ENCODE data around the gene EHBP1L1. TPM values are rescaled to one million over a fixed set of nuclear protein-coding genes. Genes with fewer than 3 reads are reported as not detected.

EHBP1L1 gene
- 30.8 to 48.3 TPM (median 46.0 TPM) in 5 replicates for total RNA-seq (2022; extraction: Qiagen RNA extraction; ENCODE audit: low read depth)

DNA sequence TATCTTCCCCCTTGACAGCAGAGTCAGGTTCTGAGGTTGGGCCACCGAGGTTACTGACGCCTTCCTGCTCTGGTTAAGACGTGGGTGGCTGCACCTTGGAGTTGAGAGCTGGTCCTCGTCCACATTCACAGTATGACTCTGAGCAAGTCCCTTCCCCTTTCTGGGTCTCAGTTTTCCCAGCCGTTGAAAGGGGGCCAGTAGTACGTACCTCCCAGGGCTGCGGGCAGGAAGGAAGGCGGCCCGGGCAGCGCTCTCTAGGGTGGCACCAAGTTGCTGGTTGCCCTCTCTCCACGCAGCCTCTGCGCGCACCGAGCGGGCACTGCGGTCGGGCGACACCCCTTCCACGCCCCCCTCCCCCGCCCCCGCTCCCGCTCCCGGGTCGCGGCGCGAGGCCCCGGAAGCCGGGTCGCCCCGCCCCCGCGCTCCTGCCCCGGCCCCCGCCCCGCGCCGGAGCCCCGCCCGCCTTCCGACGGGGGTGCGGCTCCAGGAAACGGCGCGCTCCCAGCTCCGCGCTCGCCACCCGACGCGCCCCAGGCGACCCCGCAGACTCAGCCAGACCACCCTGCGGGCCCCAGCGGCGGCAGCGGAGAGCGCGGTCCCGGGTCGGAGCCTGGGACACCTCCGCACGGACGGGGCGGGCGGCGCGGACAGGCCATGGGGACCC is at the start of gene EHBP1L1:
TSS of gene EHBP1L1 (plus strand) at position 486 of the 664 bp plus-strand sequence. CDS start 250 bp downstream, outside the sequence.

DNA sequence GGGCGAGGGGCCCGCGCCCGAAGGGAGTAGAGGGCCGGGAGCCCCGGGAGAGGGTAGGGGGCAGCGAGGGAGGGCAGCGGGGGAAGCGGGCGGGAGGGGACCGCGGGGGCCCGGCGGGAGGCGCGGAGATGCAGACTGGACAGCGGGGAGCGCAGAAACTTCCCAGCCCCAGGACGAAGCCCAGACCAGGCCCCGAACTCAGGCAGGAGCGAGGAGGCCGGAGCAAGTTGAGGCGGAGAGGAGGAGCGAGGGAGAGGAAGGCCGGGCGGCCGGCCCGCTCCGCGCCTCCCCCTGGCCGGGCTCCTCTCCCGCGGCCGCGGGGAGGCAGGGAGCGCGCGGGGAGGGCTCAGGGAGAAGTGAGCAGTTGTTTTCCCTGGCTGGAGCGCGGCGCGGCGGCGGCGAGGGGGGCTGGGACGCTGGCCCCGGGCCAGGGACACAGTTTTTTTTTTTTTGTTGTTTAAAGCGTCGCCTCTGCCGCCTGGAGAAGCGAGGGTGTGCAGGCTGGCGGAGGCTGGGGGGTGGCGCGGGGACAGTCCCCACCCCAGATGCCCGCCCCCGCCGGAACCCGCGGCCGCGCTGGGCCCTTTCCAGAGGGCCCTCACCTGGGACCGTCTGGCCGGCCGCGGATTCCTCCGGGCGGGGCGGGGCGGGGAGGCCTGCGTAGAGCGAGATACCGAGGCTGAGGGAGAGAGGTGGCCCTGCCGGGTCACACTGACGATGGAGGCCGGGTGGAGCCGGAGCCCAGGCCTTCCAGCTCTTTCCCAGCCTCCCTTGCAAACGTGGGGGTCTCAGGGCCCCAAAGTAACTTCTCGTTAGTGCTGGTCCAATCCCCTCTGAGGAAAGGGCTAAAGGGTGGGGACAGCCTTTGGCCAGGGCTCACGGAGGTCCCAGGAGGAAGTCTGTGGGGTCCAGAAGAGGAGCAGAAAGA is 17.6 kb upstream of the EHBP1L1 start, which contains the start of gene LTBP3:
TSS of gene LTBP3 (minus strand) at position 358 of the 928 bp plus-strand sequence. CDS start 400 bp downstream, outside the sequence.

DNA sequence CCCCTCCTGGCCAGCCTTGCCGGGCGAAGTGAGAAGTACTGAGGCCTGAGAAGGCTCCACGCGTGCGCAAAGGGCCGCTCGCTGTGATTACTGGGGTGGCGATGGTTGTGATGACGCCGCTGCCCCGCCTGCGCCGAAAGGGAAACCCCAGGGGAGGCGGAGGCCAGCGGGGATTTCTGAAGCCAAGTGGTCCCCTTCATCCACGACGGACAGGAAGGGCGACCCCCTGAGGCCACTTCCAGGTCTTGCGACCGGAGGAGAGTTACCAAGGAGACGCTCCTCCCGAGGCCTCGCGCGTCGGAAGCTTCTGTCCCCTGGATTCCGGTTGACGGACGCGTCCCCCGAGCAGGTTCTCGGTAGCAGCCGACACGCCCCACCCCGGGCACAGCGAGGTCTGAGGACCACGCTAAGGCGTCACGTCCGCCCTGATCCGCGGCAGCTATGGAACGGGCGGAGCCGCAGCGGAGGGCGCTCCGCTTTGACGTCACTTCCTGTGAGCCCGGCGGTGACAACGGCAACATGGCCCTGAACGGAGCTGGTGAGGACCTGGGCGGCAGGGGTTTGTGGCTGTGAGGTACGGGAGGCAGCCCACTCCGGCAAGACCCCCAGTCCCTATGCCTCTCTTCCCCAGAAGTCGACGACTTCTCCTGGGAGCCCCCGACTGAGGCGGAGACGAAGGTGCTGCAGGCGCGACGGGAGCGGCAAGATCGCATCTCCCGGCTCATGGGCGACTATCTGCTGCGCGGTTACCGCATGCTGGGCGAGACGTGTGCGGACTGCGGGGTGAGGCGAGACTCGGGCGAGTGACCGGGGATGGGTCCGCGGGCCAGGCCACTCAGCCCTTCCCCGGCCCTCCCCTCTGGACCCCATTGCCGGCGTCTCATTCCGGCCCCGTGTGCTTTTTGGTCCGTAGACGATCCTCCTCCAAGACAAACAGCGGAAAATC is 5.6 kb upstream of the EHBP1L1 start, which contains the start of gene ZNRD2:
TSS of gene ZNRD2 (plus strand) at position 505 of the 946 bp plus-strand sequence. CDS start at position 520, 15 bp downstream.

DNA sequence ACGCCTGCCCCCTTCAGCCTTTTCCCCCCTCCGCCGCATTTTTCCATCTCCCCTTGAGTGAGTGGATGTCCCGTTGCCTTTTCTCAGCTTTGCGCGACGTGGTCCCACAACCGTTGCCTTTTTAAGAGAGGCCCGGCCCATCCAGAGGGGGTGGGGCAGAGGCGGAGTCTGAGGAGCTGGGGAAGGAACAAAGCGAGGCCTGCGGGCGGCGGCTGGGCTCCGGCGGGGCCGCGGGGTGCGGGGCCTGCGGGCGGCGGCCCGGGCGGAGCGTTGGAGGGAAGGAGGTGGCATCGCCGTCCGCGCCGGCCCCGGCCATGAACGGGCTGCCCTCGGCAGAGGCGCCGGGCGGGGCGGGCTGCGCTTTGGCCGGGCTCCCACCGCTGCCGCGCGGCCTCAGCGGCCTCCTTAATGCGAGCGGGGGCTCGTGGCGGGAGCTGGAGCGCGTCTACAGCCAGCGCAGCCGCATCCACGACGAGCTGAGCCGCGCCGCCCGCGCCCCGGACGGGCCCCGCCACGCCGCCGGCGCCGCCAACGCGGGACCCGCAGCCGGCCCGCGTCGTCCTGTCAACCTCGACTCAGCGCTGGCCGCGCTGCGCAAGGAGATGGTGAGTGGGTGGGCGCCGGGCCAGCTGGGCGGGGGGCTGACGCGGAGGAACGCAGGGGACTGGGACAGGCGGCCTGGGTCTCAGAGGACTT is 3.3 kb upstream of the EHBP1L1 start, which contains the start of gene FAM89B:
TSS of gene FAM89B (plus strand) at position 183 of the 696 bp plus-strand sequence. CDS start at position 315, 132 bp downstream.

DNA sequence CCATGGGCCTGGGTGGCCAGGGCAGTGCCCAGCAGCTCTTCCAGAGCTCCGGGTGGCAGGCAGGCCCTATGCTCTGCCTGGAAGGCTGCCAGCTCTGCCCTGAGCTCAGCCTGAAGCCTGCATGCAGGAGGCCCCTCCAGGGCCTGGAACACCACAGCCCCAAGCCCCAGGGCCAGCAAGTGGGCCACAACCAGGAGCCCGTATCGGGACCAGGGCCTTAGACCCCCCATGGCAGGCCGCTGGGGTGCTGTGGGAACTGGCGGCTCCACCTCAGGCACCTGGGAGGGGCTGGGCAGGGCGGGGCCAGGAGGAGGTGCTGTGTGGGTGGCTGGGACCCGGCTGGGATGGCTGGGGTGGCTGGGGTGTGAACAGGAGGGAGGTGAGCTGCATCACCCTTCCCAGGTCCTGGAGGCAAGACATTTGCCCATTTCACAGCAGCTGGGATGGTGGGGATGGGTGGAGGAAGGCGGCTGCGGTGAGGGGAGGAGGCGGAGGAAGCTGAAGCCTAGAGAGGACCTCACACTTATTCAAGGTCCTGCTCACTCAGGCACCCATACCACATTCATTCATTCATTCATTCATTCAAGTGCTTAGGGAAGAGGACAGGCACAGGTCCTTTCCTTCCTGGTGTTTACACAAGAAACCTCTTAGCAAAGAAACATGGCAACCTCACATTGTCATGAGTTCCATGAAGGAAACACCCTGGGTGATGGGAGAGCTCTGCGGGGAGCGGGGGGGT is 19.9 kb downstream of the EHBP1L1 start, which contains the start of gene KCNK7:
TSS of gene KCNK7 (minus strand) at position 258 of the 739 bp plus-strand sequence. CDS start at position 230, 28 bp downstream.

DNA sequence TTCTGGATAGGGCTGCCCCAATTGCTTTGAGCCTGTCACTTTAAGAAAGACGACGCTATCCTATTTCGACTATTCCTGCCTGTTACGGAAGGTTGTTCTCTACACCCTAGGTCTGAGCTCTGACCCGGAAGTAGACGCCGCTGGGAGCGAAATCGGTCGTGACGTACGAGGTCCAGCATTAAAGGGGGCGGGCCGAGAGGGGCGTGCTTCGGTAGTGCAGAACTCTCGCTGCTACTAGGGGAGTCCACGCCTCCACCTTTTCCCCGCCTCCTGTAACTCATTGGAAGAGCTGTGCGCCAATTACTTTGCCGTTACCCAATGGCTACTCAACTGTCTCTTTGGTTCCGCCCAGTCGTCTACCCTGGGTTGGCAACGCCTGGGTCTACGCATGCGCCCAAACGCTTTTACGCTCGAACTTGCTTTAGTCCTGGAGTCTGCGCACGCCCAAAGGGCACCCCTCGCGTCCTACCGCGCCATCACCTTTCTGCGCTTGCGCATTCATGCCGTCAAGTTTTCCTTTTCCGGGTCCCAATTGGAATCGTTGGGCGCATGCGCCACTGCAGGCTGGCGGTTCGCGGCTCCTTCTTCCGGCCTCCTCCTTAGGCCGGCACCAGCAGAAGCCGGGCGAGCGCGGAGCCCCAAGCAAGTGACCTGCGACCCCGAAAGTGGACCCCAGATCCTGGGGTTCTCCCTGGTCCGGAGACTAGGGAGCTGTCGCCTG is 39.5 kb downstream of the EHBP1L1 start, which contains the start of gene PCNX3:
TSS of gene PCNX3 (plus strand) at position 548 of the 721 bp plus-strand sequence. CDS start 536 bp downstream, outside the sequence.

DNA sequence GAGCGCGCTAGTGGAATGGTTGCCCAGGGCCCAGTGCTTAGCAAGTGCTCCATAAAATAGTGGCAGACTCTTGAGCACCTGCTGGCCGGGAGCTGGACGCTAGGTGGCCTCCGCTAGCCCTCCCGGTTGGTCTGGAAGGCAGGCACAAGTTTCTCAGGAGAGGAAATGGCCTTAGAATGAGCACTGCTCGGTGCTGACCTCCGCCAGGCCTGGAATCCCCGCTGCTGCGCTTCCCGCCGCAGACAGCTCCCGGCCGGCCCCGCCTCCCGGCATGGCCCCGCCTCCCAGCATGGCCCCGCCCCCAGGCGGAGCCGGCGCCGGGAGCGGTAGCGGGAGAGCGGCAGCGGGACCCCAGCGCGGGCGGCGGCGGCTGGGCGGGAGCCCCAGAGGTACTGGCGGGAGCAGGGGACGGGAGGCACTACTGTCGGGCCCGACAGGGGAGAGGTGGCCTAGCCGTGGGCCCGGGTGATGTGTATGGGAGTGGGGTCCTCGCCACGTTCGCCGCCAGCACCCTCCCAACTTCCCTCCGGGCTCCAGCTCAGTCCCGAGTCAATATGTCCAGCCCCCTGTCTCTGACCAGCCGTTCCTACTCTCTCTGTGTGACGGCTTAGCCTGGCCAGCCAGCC is 62.1 kb downstream of the EHBP1L1 start, which contains the start of gene SIPA1:
TSS of gene SIPA1 (plus strand) at position 308 of the 626 bp plus-strand sequence. CDS start 2,821 bp downstream, outside the sequence.

Other genes with a start within 250 kb of the EHBP1L1 start
- 38.8 to 43.9 TPM (median 41.9 TPM) in 5 replicates for gene DPF2, start 242.2 kb upstream of the EHBP1L1 start, total RNA-seq (2022; extraction: Qiagen RNA extraction; ENCODE audit: low read depth)
- gene TIGD3, start 221.3 kb upstream of the EHBP1L1 start, total RNA-seq (2022; extraction: Qiagen RNA extraction; ENCODE audit: low read depth): 0.72 to 1.1 TPM (median 0.91 TPM) in 5 replicates
- 9.9 to 13.7 TPM (median 10.5 TPM) in 5 replicates for gene SLC25A45, start 193.4 kb upstream of the EHBP1L1 start, total RNA-seq (2022; extraction: Qiagen RNA extraction; ENCODE audit: low read depth)
- 42.3 to 55.3 TPM (median 49.6 TPM) in 5 replicates for gene FRMD8, start 189.4 kb upstream of the EHBP1L1 start, total RNA-seq (2022; extraction: Qiagen RNA extraction; ENCODE audit: low read depth)
- 153 to 258 TPM (median 188 TPM) in 5 replicates for gene NEAT1, start 153.3 kb upstream of the EHBP1L1 start, total RNA-seq (2022; extraction: Qiagen RNA extraction; ENCODE audit: low read depth)
- 39.4 to 90.9 TPM (median 58.6 TPM) in 5 replicates for gene MALAT1, start 77.0 kb upstream of the EHBP1L1 start, total RNA-seq (2022; extraction: Qiagen RNA extraction; ENCODE audit: low read depth)
- gene SCYL1, start 51.0 kb upstream of the EHBP1L1 start, total RNA-seq (2022; extraction: Qiagen RNA extraction; ENCODE audit: low read depth): 49.8 to 64.2 TPM (median 61.8 TPM) in 5 replicates
- gene LTBP3, start 17.7 kb upstream of the EHBP1L1 start, total RNA-seq (2022; extraction: Qiagen RNA extraction; ENCODE audit: low read depth): 98.2 to 144 TPM (median 118 TPM) in 5 replicates
- 70.0 to 81.9 TPM (median 77.0 TPM) in 5 replicates for gene ZNRD2, start 5.6 kb upstream of the EHBP1L1 start, total RNA-seq (2022; extraction: Qiagen RNA extraction; ENCODE audit: low read depth)
- 25.5 to 56.2 TPM (median 53.5 TPM) in 5 replicates for gene FAM89B, start 3.5 kb upstream of the EHBP1L1 start, total RNA-seq (2022; extraction: Qiagen RNA extraction; ENCODE audit: low read depth)
- gene KCNK7, start 19.7 kb downstream of the EHBP1L1 start, total RNA-seq (2022; extraction: Qiagen RNA extraction; ENCODE audit: low read depth): 0.45 to 1.1 TPM (median 0.59 TPM) in 5 replicates
- 36.8 to 60.0 TPM (median 53.5 TPM) in 5 replicates for gene MAP3K11, start 38.2 kb downstream of the EHBP1L1 start, total RNA-seq (2022; extraction: Qiagen RNA extraction; ENCODE audit: low read depth)
- 28.5 to 41.2 TPM (median 36.9 TPM) in 5 replicates for gene PCNX3, start 39.7 kb downstream of the EHBP1L1 start, total RNA-seq (2022; extraction: Qiagen RNA extraction; ENCODE audit: low read depth)
- gene SIPA1, start 62.0 kb downstream of the EHBP1L1 start, total RNA-seq (2022; extraction: Qiagen RNA extraction; ENCODE audit: low read depth): 8.2 to 22.4 TPM (median 21.4 TPM) in 5 replicates
- 66.9 to 84.3 TPM (median 79.5 TPM) in 5 replicates for gene RELA, start 86.9 kb downstream of the EHBP1L1 start, total RNA-seq (2022; extraction: Qiagen RNA extraction; ENCODE audit: low read depth)
- gene KAT5, start 136.2 kb downstream of the EHBP1L1 start, total RNA-seq (2022; extraction: Qiagen RNA extraction; ENCODE audit: low read depth): 38.5 to 51.3 TPM (median 50.2 TPM) in 5 replicates
- 32.5 to 54.6 TPM (median 48.4 TPM) in 5 replicates for gene RNASEH2C, start 144.7 kb downstream of the EHBP1L1 start, total RNA-seq (2022; extraction: Qiagen RNA extraction; ENCODE audit: low read depth)
- gene AP5B1, start 204.9 kb downstream of the EHBP1L1 start, total RNA-seq (2022; extraction: Qiagen RNA extraction; ENCODE audit: low read depth): 8.6 to 13.0 TPM (median 11.2 TPM) in 5 replicates
- gene OVOL1, start 211.0 kb downstream of the EHBP1L1 start, total RNA-seq (2022; extraction: Qiagen RNA extraction; ENCODE audit: low read depth): 0.02 to 0.08 TPM (median 0.06 TPM) in 3 of 5 replicates, not detected in the others